H9 (cell line): ENCODE data around the gene PRKD3. TPM values are rescaled to one million over a fixed set of nuclear protein-coding genes. Genes with fewer than 3 reads are reported as not detected.

Experiments used
- DNase-seq: peaks from one replicate; pipeline ENCODE4 v3.0.0-alpha.2; 2017
- H2AFZ ChIP-seq: one replicate; pipeline ENCODE4 v1.6.1; 2013; ENCODE audit warnings: mild to moderate bottlenecking, low read length, control low read depth, moderate library complexity
- H2AK5ac ChIP-seq: 2 replicates; pipeline ENCODE4 v1.6.1; 2013; ENCODE audit warnings: low read length, control low read depth, mixed read lengths; ENCODE audit not compliant: insufficient read length
- H2BK120ac ChIP-seq: one replicate; pipeline ENCODE4 v1.6.1; 2013; ENCODE audit warnings: low read depth, mild to moderate bottlenecking, low read length, control low read depth, inconsistent platforms; ENCODE audit not compliant: poor library complexity, severe bottlenecking
- H2BK12ac ChIP-seq: 2 replicates; pipeline ENCODE4 v1.6.1; 2013; ENCODE audit warnings: low read length, control low read depth, mixed read lengths, low read depth; ENCODE audit not compliant: insufficient read length
- H2BK15ac ChIP-seq: 2 replicates; pipeline ENCODE4 v1.6.1; 2013; ENCODE audit warnings: low read depth, low read length, control low read depth
- H2BK20ac ChIP-seq: one replicate; pipeline ENCODE4 v1.6.1; 2013; ENCODE audit warnings: low read depth, mild to moderate bottlenecking, low read length, control low read depth, inconsistent platforms; ENCODE audit not compliant: poor library complexity, severe bottlenecking
- H2BK5ac ChIP-seq: 2 replicates; pipeline ENCODE4 v1.6.1; 2013; ENCODE audit warnings: low read length, control low read depth, mixed read lengths; ENCODE audit not compliant: insufficient read length
- H3K14ac ChIP-seq: 2 replicates; pipeline ENCODE4 v1.6.1; 2013; ENCODE audit warnings: low read length, control low read depth; ENCODE audit not compliant: insufficient read depth
- H3K18ac ChIP-seq: 2 replicates; pipeline ENCODE4 v1.6.1; 2013; ENCODE audit warnings: low read depth, mild to moderate bottlenecking, mixed read lengths, low read length, control low read depth; ENCODE audit not compliant: insufficient read length
- H3K23ac ChIP-seq: 2 replicates; pipeline ENCODE4 v1.6.1; 2013; ENCODE audit warnings: low read length, control low read depth, mixed read lengths, low read depth; ENCODE audit not compliant: insufficient read length
- H3K23me2 ChIP-seq: 2 replicates; pipeline ENCODE4 v1.6.1; 2013; ENCODE audit warnings: low read depth, mild to moderate bottlenecking, mixed read lengths, low read length, control low read depth; ENCODE audit not compliant: insufficient read length, poor library complexity, severe bottlenecking
- H3K27ac ChIP-seq: 2 replicates; pipeline ENCODE4 v1.5.1; 2013; ENCODE audit warnings: low read length, control low read depth, mixed read lengths, low read depth; ENCODE audit not compliant: insufficient read length
- H3K27me3 ChIP-seq: 2 replicates; pipeline ENCODE4 v1.6.1; 2013; ENCODE audit warnings: low read length, control low read depth, inconsistent platforms; ENCODE audit not compliant: insufficient read depth
- H3K4ac ChIP-seq: 2 replicates; pipeline ENCODE4 v1.6.1; 2013; ENCODE audit warnings: low read depth, mild to moderate bottlenecking, control low read depth, inconsistent platforms, low read length, moderate library complexity
- H3K4me1 ChIP-seq: 2 replicates; pipeline ENCODE4 v1.6.1; 2013; ENCODE audit warnings: low read length, control low read depth, inconsistent platforms; ENCODE audit not compliant: insufficient read depth
- H3K4me2 ChIP-seq: 2 replicates; pipeline ENCODE4 v1.6.1; 2013; ENCODE audit warnings: low read length, control low read depth, mixed read lengths; ENCODE audit not compliant: insufficient read length, insufficient read depth
- H3K56ac ChIP-seq: 2 replicates; pipeline ENCODE4 v1.6.1; 2013; ENCODE audit warnings: low read depth, mild to moderate bottlenecking, mixed read lengths, low read length, control low read depth; ENCODE audit not compliant: insufficient read length
- H3K79me1 ChIP-seq: 2 replicates; pipeline ENCODE4 v1.6.1; 2013; ENCODE audit warnings: low read depth, mild to moderate bottlenecking, moderate library complexity, low read length, control low read depth, inconsistent platforms; ENCODE audit not compliant: insufficient read depth, poor library complexity, severe bottlenecking
- H3K79me2 ChIP-seq: 2 replicates; pipeline ENCODE4 v1.6.1; 2013; ENCODE audit warnings: low read length, control low read depth, inconsistent platforms; ENCODE audit not compliant: insufficient read depth
- H3K9ac ChIP-seq: 2 replicates; pipeline ENCODE4 v1.6.1; 2013; ENCODE audit warnings: low read length, control low read depth, mixed read lengths; ENCODE audit not compliant: insufficient read length; ENCODE audit errors: extremely low read depth
- H3K9me3 ChIP-seq: one replicate; pipeline ENCODE4 v1.6.1; 2013; ENCODE audit warnings: low read depth, low read length, inconsistent platforms; ENCODE audit not compliant: control insufficient read depth
- H3T11ph ChIP-seq: one replicate; pipeline ENCODE4 v1.6.1; 2013; ENCODE audit warnings: mild to moderate bottlenecking, low read length, control low read depth, inconsistent platforms
- H4K20me1 ChIP-seq: one replicate; pipeline ENCODE4 v1.6.1; 2013; ENCODE audit not compliant: control insufficient read depth, insufficient read length, insufficient read depth
- H4K5ac ChIP-seq: 2 replicates; pipeline ENCODE4 v1.6.1; 2013; ENCODE audit warnings: low read depth, mild to moderate bottlenecking, mixed read lengths, low read length, control low read depth; ENCODE audit not compliant: insufficient read length
- H4K8ac ChIP-seq: replicated peaks from 2 replicates; pipeline ENCODE4 v1.6.1; 2013; ENCODE audit warnings: low read length, control low read depth, mixed read lengths, low read depth; ENCODE audit not compliant: insufficient read length
- H4K91ac ChIP-seq: 2 replicates; pipeline ENCODE4 v1.6.1; 2013; ENCODE audit warnings: low read depth, mild to moderate bottlenecking, moderate library complexity, mixed read lengths, low read length, control low read depth; ENCODE audit not compliant: insufficient read length
- H3K27ac Mint-ChIP-seq, 3 experiments: 2 replicates in 2 of 3; 3 replicates in 1 of 3; pipeline ENCODE4 v1.8.0; 2020 to 2021; ENCODE audit warnings: mixed read lengths in 3 of 3, mild to moderate bottlenecking in 1 of 3, moderate library complexity in 1 of 3
- H3K27me3 Mint-ChIP-seq: 2 replicates; pipeline ENCODE4 v1.8.0; 2021; ENCODE audit warnings: low read depth, mild to moderate bottlenecking, moderate library complexity, mixed read lengths
- H3K36me3 Mint-ChIP-seq, 3 experiments: 2 replicates in 2 of 3; 3 replicates in 1 of 3; pipeline ENCODE4 v1.8.0; 2020 to 2021; ENCODE audit warnings: low read depth in 3 of 3, mixed read lengths in 3 of 3; ENCODE audit not compliant: insufficient read depth in 1 of 3
- H3K4me1 Mint-ChIP-seq, 2 experiments: 2 replicates each; pipeline ENCODE4 v1.8.0; 2020; ENCODE audit warnings: mixed read lengths in 2 of 2
- H3K4me3 Mint-ChIP-seq, 2 experiments: 2 replicates in 1 of 2; 3 replicates in 1 of 2; pipeline ENCODE4 v1.8.0; 2020 to 2021; ENCODE audit warnings: mild to moderate bottlenecking in 2 of 2, mixed read lengths in 2 of 2, moderate library complexity in 1 of 2
- H3K9me3 Mint-ChIP-seq, 2 experiments: 2 replicates in 1 of 2; 3 replicates in 1 of 2; pipeline ENCODE4 v1.8.0; 2020; ENCODE audit warnings: mild to moderate bottlenecking in 2 of 2, mixed read lengths in 2 of 2, moderate library complexity in 1 of 2
- CTCF ChIP-seq: fragments of 200-600 bp; sonication (generic); conservative IDR thresholded peaks from 3 replicates; pipeline ENCODE4 v1.8.0; 2021; ENCODE audit warnings: antibody characterized with exemption, mild to moderate bottlenecking
- total RNA-seq: library from RNA; stranded (reverse); gene quantifications from 2 replicates; pipeline ENCODE4 v1.2.1, GENCODE V29; 2021

PRKD3 gene
- total RNA-seq, 1 experiment from 2014 or later: 63.3 TPM

DNA sequence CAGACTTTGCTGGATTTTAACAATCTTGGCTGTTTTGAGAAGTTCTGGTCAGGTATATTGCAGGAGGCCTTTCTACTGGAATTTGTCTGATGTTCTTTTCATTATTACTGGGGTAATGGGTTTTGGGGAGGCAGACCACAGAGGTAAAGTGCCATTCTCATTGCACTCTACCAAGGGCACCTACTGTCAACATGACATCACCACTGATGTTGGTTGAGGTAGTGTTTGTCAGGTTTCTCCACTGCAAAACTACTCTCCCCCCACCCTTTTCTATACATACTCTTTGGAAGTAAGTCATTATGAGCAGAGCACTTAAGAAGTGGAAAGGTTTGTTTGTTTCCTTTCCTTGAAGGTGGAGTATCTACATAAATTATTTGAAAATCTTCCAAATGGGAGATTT is 27.0 kb downstream of the PRKD3 start:
- Mint-ChIP-seq H3K36me3 (peaks cover 0 to 5% (median 0%) of the 10 kb centered on the region in 3 experiments; a peak in 3 of 7 replicates), H3K4me1 (peaks cover 21 to 24% of the 10 kb centered on the region in 2 experiments), H3K9me3 (no peaks in the 10 kb centered on the region), H3K4me3 (no peak overlapping the region), H3K27ac (no peak overlapping the region), H3K27me3 (no peaks in the 10 kb centered on the region)
- H3K9me3 ChIP-seq: no peaks in the 10 kb centered on the region
- no peak overlapping the region for H3K56ac ChIP-seq
- H3K9ac ChIP-seq: no peak overlapping the region
- H3K23me2 ChIP-seq: no peaks in the 10 kb centered on the region
- no peak overlapping the region for H4K8ac ChIP-seq
- H3K79me1 ChIP-seq: peaks cover 4% of the 10 kb centered on the region
- no peak overlapping the region for H3K23ac ChIP-seq
- peaks cover 3% of the 10 kb centered on the region; the same call in 1 of the 2 replicates for H3K79me2 ChIP-seq
- no peak overlapping the region for H4K5ac ChIP-seq
- H3K4me1 ChIP-seq: no peaks in the 10 kb centered on the region
- DNase-seq: no peak
- H2BK5ac ChIP-seq: no peak overlapping the region
- H2BK20ac ChIP-seq: no peak overlapping the region
- no peak overlapping the region for H3K27ac ChIP-seq
- no peak overlapping the region for H3K4ac ChIP-seq
- no peak overlapping the region for H2AFZ ChIP-seq
- H3T11ph ChIP-seq: no peak overlapping the region
- no peak overlapping the region for H2AK5ac ChIP-seq
- no peak overlapping the region for H2BK15ac ChIP-seq
- no peak overlapping the region for H3K14ac ChIP-seq
- no peak overlapping the region for H3K18ac ChIP-seq
- H2BK12ac ChIP-seq: no peak overlapping the region
- no peak overlapping the region for H2BK120ac ChIP-seq
- no peak overlapping the region for H4K91ac ChIP-seq
- H4K20me1 ChIP-seq: no peaks in the 10 kb centered on the region
- no peak for TF ChIP-seq CTCF
- H3K4me2 ChIP-seq: no peak overlapping the region
- H3K27me3 ChIP-seq: no peaks in the 10 kb centered on the region
